DOHH2 (cell line): ENCODE results near the gene SP6.

Experiments
- EZH2phosphoT487 ChIP-seq: fragments of 200-600 bp; sonication (generic); IDR thresholded peaks from 2 replicates; pipeline ENCODE4 v1.6.1; 2017; ENCODE audit warnings: borderline replicate concordance, mild to moderate bottlenecking, antibody characterized with exemption, low read length, moderate library complexity, mixed read lengths
- TF ChIP-seq, protein P1 (sequence below): fragments of 200-600 bp; sonication (generic); IDR thresholded peaks from one replicate; pipeline ENCODE4 v1.5.1; 2014; ENCODE audit warnings: antibody characterized with exemption, mild to moderate bottlenecking, low read depth, low read length; ENCODE audit not compliant: poor library complexity, severe bottlenecking

DNA sequence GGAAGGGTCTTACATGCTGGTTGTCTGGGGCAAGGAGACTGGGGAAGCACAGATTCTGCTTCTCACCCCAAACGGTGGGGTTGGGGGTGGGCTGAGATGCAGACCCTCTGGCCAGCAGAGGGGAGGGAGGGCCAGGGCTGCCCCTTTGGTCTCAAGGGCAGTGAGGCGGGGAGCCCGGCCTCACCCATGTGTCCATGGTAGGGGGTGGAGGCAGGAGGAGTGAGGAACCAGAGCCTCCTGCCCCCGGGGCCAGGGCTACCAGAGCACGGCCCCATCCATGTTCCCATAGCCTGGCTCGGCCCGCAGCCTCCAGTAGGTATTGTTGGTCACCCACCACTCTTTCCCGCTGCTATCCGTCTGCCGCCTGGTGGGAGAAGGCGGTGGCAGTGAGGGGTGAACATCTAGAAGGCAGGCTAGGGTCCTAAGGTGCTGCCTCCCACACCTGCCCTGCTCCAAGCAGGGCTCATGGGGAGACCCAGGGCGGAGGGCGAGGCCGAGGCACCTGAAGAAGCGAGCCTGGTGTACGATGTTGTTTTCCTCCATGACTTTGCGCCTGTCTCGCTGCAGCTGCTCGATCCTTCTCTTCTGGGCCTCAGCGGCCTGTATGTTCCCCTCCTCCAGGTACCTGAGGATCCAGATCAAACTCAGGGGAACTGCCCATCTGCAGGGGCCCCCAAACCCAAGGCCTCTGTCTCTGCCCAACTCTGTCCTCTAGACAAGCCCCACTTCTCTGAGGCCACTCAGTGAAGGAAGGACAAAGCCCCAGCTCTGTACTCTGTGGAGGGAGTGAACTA, 42.7 kb downstream of the SP6 start:
- TF ChIP-seq, protein P1, sequence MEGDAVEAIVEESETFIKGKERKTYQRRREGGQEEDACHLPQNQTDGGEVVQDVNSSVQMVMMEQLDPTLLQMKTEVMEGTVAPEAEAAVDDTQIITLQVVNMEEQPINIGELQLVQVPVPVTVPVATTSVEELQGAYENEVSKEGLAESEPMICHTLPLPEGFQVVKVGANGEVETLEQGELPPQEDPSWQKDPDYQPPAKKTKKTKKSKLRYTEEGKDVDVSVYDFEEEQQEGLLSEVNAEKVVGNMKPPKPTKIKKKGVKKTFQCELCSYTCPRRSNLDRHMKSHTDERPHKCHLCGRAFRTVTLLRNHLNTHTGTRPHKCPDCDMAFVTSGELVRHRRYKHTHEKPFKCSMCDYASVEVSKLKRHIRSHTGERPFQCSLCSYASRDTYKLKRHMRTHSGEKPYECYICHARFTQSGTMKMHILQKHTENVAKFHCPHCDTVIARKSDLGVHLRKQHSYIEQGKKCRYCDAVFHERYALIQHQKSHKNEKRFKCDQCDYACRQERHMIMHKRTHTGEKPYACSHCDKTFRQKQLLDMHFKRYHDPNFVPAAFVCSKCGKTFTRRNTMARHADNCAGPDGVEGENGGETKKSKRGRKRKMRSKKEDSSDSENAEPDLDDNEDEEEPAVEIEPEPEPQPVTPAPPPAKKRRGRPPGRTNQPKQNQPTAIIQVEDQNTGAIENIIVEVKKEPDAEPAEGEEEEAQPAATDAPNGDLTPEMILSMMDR = no peak
- TF ChIP-seq EZH2phosphoT487 = no peak
